ENCODE data around the gene SYT14.
A peak's percentile ranks its signal among the peaks of the same experiment; 100 is the strongest.
"Not testable (repeated sequence)": the region's sequence is repeated elsewhere in the genome, so short reads cannot be mapped to it uniquely, and the experiment has no call there.

Gene SYT14

GRCh38 chr1:210117681-210118170 is 179.7 kb downstream of the SYT14 start:
- no peak for DNase-seq (ENCODE audit: low read depth)

- no peak for DNase-seq (ENCODE audit: low read depth)
These were observed 185.4 kb downstream of the SYT14 start for GRCh38 chr1:210123383-210123782.

- DNase-seq (ENCODE audit: low read depth), result peak; percentile 90
These were observed 186.0 kb downstream of the SYT14 start for GRCh38 chr1:210123924-210124589.

- DNase-seq (ENCODE audit: low read depth), result no peak
These were observed 186.7 kb downstream of the SYT14 start for GRCh38 chr1:210124736-210125135.

- no peak for DNase-seq (ENCODE audit: low read depth)
These were observed 187.1 kb downstream of the SYT14 start for GRCh38 chr1:210125143-210125542.

GRCh38 chr1:210129092-210129491 is 191.1 kb downstream of the SYT14 start:
- no peak for DNase-seq (ENCODE audit: low read depth)

GRCh38 chr1:210129759-210130158 is 191.7 kb downstream of the SYT14 start:
- DNase-seq (ENCODE audit: low read depth), result peak; percentile 51

GRCh38 chr1:210132582-210132981 is 194.6 kb downstream of the SYT14 start:
- DNase-seq (ENCODE audit: low read depth), result peak; percentile 45

GRCh38 chr1:210143465-210144062 is 205.5 kb downstream of the SYT14 start:
- DNase-seq (ENCODE audit: low read depth), result peak; percentile 84

GRCh38 chr1:210144736-210145135 is 206.7 kb downstream of the SYT14 start:
- peak; percentile 61 for DNase-seq (ENCODE audit: low read depth)

- no peak for DNase-seq (ENCODE audit: low read depth)
These were observed 213.1 kb downstream of the SYT14 start for GRCh38 chr1:210151052-210151672.

GRCh38 chr1:210159211-210159610 is 221.2 kb downstream of the SYT14 start:
- DNase-seq (ENCODE audit: low read depth), result no peak

GRCh38 chr1:210170220-210170619 is 232.2 kb downstream of the SYT14 start:
- DNase-seq (ENCODE audit: low read depth), result no peak

- DNase-seq (ENCODE audit: low read depth), result no peak
These were observed 236.1 kb downstream of the SYT14 start for GRCh38 chr1:210174133-210174532.

GRCh38 chr1:210185063-210185462 is 247.0 kb downstream of the SYT14 start:
- no peak for DNase-seq (ENCODE audit: low read depth)

- peak; percentile 90 for DNase-seq (ENCODE audit: low read depth)
These were observed 250.0 kb downstream of the SYT14 start for GRCh38 chr1:210187849-210188606.

- no peak for DNase-seq (ENCODE audit: low read depth)
These were observed 251.4 kb downstream of the SYT14 start for GRCh38 chr1:210189426-210189825.

GRCh38 chr1:210195635-210196160 is 257.7 kb downstream of the SYT14 start:
- DNase-seq (ENCODE audit: low read depth), result no peak

GRCh38 chr1:210196266-210196665 is 258.2 kb downstream of the SYT14 start:
- not testable (repeated sequence) for DNase-seq (ENCODE audit: low read depth)

- DNase-seq (ENCODE audit: low read depth), result no peak
These were observed 260.8 kb downstream of the SYT14 start for GRCh38 chr1:210198840-210199239.

- no peak for DNase-seq (ENCODE audit: low read depth)
These were observed 262.2 kb downstream of the SYT14 start for GRCh38 chr1:210200124-210200736.

- peak; percentile 74 for DNase-seq (ENCODE audit: low read depth)
These were observed 263.7 kb downstream of the SYT14 start for GRCh38 chr1:210201681-210202080.
